Vagina (tissue), 2 donors: ENCODE results near the gene HOXC5. TPM values are rescaled to one million over a fixed set of nuclear protein-coding genes. Genes with fewer than 3 reads are reported as not detected.

ENCODE experiments used
- DNase-seq, 2 donors: peaks; one replicate each; pipeline ENCODE4 v3.0.0-alpha.2; 2017; ENCODE audit errors: extremely low spot score in 2 of 2
- H3K27ac ChIP-seq: fragments of 200-600 bp; sonication (generic); one replicate; pipeline ENCODE4 v1.5.1; 2019
- H3K27me3 ChIP-seq: fragments of 200-600 bp; sonication (generic); one replicate; pipeline ENCODE4 v1.5.1; 2019
- H3K36me3 ChIP-seq, 2 donors: fragments of 200-600 bp; sonication (generic); one replicate each; pipeline ENCODE4 v1.5.1; 2017 to 2019
- H3K4me1 ChIP-seq: fragments of 200-600 bp; sonication (generic); one replicate; pipeline ENCODE4 v1.5.1; 2019
- H3K4me3 ChIP-seq, 2 donors: fragments of 200-600 bp; sonication (generic); 1 replicate in 1 of 2; 2 replicates in 1 of 2; pipeline ENCODE4 v1.5.1; 2016 to 2019
- H3K9me3 ChIP-seq: fragments of 200-600 bp; sonication (generic); one replicate; pipeline ENCODE4 v1.5.1; 2019
- POLR2A ChIP-seq, 2 donors: fragments of 450-650 bp; IDR thresholded peaks; one replicate each; pipeline ENCODE4 v1.6.1; 2017; ENCODE audit warnings: antibody characterized with exemption in 2 of 2, mild to moderate bottlenecking in 2 of 2, moderate library complexity in 2 of 2
- POLR2AphosphoS5 ChIP-seq, 2 donors: sonication (generic); formaldehyde crosslinking; IDR thresholded peaks; one replicate each; pipeline ENCODE4 v1.9.0; 2017; ENCODE audit warnings: antibody characterized with exemption in 2 of 2, mild to moderate bottlenecking in 2 of 2, low read depth in 1 of 2; ENCODE audit not compliant: insufficient read depth in 1 of 2
- intact Hi-C: fragments of 100-400 bp; cut with DNase I; formaldehyde crosslinking; loops from one replicate; pipeline ENCODE4 v1.15.1; 2023
- total RNA-seq: library from RNA; depleted of rRNA; stranded (reverse); fragments of >200 nt; gene quantifications from one replicate; pipeline ENCODE4 v1.2.3, GENCODE V29; 2016
- TF ChIP-seq, protein P1 (sequence below), 3 experiments: fragments of 450-650 bp in 2 of 3; fragments of 200-600 bp in 1 of 3; sonication (generic) in 1 of 3; IDR thresholded peaks; one replicate each; pipeline ENCODE4 v1.5.1; 2017 to 2019; ENCODE audit warnings: antibody characterized with exemption in 3 of 3, mild to moderate bottlenecking in 2 of 3, moderate library complexity in 2 of 3

HOXC5 gene
- total RNA-seq, 1 donor from 2014 or later: not detected

- intact Hi-C loops: loop anchor here (5.0 kb wide), 1 partner anchor 167 kb away; no protein-coding TSS in a partner anchor
- no peak for DNase-seq
- Histone ChIP-seq H3K27ac (no peak overlapping the region), H3K9me3 (no peaks in the 10 kb centered on the region), H3K4me1 (peaks cover 41% of the 10 kb centered on the region), H3K36me3 (no peaks in the 10 kb centered on the region), H3K4me3 (no peak overlapping the region), H3K27me3 (no peaks in the 10 kb centered on the region)
- TF ChIP-seq, protein P1, sequence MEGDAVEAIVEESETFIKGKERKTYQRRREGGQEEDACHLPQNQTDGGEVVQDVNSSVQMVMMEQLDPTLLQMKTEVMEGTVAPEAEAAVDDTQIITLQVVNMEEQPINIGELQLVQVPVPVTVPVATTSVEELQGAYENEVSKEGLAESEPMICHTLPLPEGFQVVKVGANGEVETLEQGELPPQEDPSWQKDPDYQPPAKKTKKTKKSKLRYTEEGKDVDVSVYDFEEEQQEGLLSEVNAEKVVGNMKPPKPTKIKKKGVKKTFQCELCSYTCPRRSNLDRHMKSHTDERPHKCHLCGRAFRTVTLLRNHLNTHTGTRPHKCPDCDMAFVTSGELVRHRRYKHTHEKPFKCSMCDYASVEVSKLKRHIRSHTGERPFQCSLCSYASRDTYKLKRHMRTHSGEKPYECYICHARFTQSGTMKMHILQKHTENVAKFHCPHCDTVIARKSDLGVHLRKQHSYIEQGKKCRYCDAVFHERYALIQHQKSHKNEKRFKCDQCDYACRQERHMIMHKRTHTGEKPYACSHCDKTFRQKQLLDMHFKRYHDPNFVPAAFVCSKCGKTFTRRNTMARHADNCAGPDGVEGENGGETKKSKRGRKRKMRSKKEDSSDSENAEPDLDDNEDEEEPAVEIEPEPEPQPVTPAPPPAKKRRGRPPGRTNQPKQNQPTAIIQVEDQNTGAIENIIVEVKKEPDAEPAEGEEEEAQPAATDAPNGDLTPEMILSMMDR (IDR thresholded peaks at IDR 0.05): no peak
- no peak for TF ChIP-seq POLR2A (IDR thresholded peaks at IDR 0.05)
- no peak for TF ChIP-seq POLR2AphosphoS5 (IDR thresholded peaks at IDR 0.05; ENCODE audit: insufficient read depth in 1 of 2, low read depth in 1 of 2)
Observed at GRCh38 chr12:54030442-54030801, 2.4 kb upstream of the HOXC5 start.

DNA sequence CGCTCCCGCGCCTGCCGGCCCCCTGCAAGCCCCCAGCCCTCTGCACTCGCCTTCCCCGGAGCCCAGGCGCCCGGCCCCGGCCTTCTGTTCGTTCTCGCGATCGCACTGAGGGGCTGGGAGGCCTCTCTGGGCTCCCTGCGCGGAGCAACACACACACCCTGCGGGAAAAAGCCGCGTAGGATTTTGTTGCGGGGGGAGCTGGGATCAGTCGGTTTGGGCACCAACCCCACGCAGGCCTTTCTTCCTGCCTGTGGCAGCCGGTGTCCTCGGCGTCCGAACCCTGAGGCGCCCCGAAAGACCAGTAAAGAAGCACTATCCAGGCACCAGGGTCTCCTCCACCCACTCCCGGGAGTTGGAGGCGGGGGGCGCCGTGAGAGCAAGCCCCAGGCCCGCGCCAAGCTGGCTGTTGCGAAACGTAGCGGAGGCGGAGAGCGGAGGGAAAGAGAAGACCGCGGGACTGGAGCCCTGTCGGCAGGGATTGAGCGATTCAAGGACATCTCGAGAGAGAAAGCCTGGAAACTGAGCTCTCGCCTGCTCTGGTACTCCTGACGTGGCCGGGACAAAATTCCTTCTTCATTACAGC is 1.9 kb upstream of the HOXC5 start:
- Histone ChIP-seq H3K4me1 (peaks cover 41% of the 10 kb centered on the region), H3K27me3 (no peaks in the 10 kb centered on the region), H3K36me3 (no peaks in the 10 kb centered on the region), H3K4me3 (no peak overlapping the region), H3K27ac (no peak overlapping the region), H3K9me3 (no peaks in the 10 kb centered on the region)
- DNase-seq: no peak
- TF ChIP-seq POLR2A (IDR thresholded peaks at IDR 0.05) (no peak), POLR2AphosphoS5 (IDR thresholded peaks at IDR 0.05; ENCODE audit: insufficient read depth in 1 of 2, low read depth in 1 of 2) (no peak)
- TF ChIP-seq, protein P1 (IDR thresholded peaks at IDR 0.05): no peak
- intact Hi-C loops: loop anchor here (5.0 kb wide), 1 partner anchor 166 kb away; no protein-coding TSS in a partner anchor

DNA sequence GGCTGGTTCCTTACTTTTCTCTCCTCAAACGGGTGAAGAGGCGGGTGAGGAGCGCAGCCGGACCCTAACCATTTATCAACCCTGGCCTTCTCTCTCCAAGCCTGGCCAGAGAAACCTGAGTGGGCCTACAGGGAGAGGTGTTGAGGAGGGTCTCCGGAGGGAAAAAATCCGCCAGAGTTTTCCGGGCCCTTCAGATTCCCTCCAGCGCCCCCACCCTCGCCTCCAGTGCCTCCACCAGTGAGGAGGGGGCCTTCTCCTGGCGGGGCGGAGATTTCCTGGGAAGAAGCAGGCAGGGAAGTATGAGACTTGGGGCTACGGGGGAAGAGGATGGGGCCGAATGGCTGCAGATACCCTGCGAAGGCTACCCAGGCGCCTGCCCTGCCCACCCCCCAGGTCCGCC is 1.4 kb upstream of the HOXC5 start:
- Histone ChIP-seq H3K36me3 (no peaks in the 10 kb centered on the region), H3K4me3 (no peak overlapping the region), H3K9me3 (no peaks in the 10 kb centered on the region), H3K27ac (no peak overlapping the region), H3K27me3 (no peaks in the 10 kb centered on the region), H3K4me1 (peaks cover 41% of the 10 kb centered on the region)
- intact Hi-C loops: loop anchor here (5.0 kb wide), 1 partner anchor 166 kb away; no protein-coding TSS in a partner anchor
- no peak for TF ChIP-seq POLR2A (IDR thresholded peaks at IDR 0.05)
- TF ChIP-seq, protein P1 (IDR thresholded peaks at IDR 0.05): no peak
- TF ChIP-seq POLR2AphosphoS5 (IDR thresholded peaks at IDR 0.05; ENCODE audit: insufficient read depth in 1 of 2, low read depth in 1 of 2): no peak
- DNase-seq: no peak

GRCh38 chr12:54032086-54032619 is 697 bp upstream of the HOXC5 start:
- DNase-seq: no peak
- Histone ChIP-seq H3K27ac (no peak overlapping the region), H3K4me3 (no peak overlapping the region), H3K36me3 (no peaks in the 10 kb centered on the region), H3K27me3 (no peaks in the 10 kb centered on the region), H3K4me1 (peaks cover 41% of the 10 kb centered on the region), H3K9me3 (no peaks in the 10 kb centered on the region)
- intact Hi-C loops: loop anchor here (5.0 kb wide), 1 partner anchor 165 kb away; no protein-coding TSS in a partner anchor
- TF ChIP-seq, protein P1 (IDR thresholded peaks at IDR 0.05): no peak
- TF ChIP-seq POLR2A (IDR thresholded peaks at IDR 0.05) (no peak), POLR2AphosphoS5 (IDR thresholded peaks at IDR 0.05; ENCODE audit: insufficient read depth in 1 of 2, low read depth in 1 of 2) (no peak)
